ENCODE results near the gene GLRX.
A peak's percentile ranks its signal among the peaks of the same experiment; 100 is the strongest.
"Not testable (repeated sequence)": the region's sequence is repeated elsewhere in the genome, so short reads cannot be mapped to it uniquely, and the experiment has no call there.

The GLRX gene

DNA sequence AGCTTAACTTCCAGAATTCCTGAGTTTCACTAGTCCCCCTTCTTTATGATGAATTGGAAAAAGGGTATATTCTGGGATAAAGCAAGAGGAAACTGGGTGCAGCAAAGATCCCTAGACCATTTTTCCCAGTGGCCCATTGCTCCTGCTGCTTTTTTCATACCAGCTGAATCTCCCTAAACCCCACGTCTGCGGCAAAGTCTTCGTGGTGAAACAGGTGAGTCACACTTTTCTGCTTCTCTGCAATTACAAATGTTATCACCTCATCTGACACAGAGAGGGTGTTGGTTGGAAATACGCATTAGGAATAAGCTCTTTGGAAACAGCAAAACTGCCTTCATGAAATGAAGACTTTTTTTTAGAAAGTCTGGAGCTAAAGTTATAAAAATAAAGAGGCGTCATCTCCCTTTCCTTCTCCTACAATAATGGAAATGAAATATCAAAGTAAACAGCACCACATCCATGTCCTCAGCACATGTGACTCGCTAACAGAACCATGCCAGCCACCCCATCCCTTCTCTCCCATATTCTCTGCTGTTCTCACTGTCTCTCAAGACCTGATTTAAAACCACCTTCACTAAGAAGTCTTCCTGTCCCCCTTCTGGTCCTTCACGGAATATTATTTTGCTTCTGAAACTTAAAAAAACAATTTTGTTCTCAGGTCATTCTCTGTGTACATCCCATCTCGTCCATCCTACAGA, 39.5 kb upstream of the GLRX start:
- Histone ChIP-seq H3K4me1 (ENCODE audit: control insufficient read depth, insufficient read depth, low read length) (peaks cover 84% of the 10 kb centered on the region), H3K9ac (ENCODE audit: low read depth, low read length) (peak overlapping the region; percentile 80), H3K9me3 (replicated peaks; ENCODE audit: low read length) (no peaks in the 10 kb centered on the region), H3K4me3 (ENCODE audit: low read length) (peak overlapping the region; percentile 26), H3K4me2 (ENCODE audit: low read length) (peak overlapping the region; percentile 58), H3K36me3 (ENCODE audit: insufficient read depth, low read length) (no peaks in the 10 kb centered on the region), H3K27me3 (ENCODE audit: control insufficient read depth, insufficient read depth, low read length) (no peaks in the 10 kb centered on the region)

DNA sequence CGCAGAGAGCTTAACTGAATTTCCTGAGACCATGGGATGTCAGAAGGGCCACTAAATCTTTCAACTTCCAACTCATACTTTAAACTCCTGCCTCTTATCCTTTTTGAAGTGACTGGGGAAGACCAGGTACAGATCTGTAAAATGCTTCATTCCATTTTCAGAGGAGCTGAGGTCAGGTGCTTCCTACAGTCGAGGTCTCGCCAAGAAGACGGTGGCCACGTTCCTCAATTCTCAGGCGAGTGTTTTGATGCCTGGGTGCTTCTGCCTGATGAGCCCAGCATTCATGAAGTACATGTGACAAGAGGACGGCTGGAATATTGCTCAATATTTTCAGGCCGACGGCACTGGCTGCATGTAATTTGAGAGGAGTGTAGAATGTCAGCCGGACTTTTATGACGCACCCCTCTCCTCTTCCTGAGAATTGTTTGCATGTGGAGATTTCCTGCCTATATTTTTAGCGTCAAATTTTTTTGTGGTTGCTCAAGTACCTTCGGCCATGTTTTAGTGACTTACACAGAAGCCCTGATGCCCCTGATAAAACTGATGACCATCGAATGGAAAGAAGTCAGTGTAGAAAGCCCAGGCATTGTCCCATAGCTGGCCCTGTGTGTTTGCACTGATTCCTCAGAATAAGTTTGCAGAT, 38.8 kb upstream of the GLRX start:
- Histone ChIP-seq H3K9me3 (replicated peaks; ENCODE audit: low read length) (no peaks in the 10 kb centered on the region), H3K4me2 (ENCODE audit: low read length) (peak overlapping the region; percentile 58), H3K4me3 (ENCODE audit: low read length) (peak overlapping the region; percentile 26), H3K9ac (ENCODE audit: low read depth, low read length) (peak overlapping the region; percentile 83), H3K27me3 (ENCODE audit: control insufficient read depth, insufficient read depth, low read length) (no peaks in the 10 kb centered on the region), H3K4me1 (ENCODE audit: control insufficient read depth, insufficient read depth, low read length) (peaks cover 84% of the 10 kb centered on the region), H3K36me3 (ENCODE audit: insufficient read depth, low read length) (no peaks in the 10 kb centered on the region)

DNA sequence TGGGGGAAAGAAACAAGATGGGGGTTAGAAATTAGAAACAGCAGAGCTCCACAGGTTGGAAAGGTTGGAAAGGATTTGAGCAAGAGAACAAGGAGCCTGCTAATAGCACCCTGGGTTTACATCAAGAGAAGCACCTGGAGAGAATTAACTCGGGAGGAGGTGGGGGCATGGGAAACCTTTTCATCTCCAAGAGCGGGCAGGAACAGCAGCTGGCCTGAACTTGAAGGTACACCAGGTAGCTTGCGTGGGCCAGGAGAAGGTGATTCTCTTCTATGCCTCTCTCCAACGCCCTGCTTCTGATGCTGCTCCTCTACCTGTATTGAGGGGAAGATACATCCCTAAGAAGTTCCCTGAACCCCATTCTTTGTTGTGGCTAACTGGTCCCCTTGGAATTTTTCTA, 37.1 kb upstream of the GLRX start:
- no peaks in the 10 kb centered on the region for H3K9me3 ChIP-seq (replicated peaks; ENCODE audit: low read length)
- H3K9ac ChIP-seq (ENCODE audit: low read depth, low read length), result peak overlapping the region; percentile 88
- H3K4me3 ChIP-seq (ENCODE audit: low read length), result peak overlapping the region; percentile 33

GRCh38 chr5:95858661-95859595, 36.4 kb upstream of the GLRX start:
- peaks cover 65% of the 10 kb centered on the region for H3K4me1 ChIP-seq (ENCODE audit: control insufficient read depth, insufficient read depth, low read length)
- H3K36me3 ChIP-seq (ENCODE audit: insufficient read depth, low read length), result no peaks in the 10 kb centered on the region
- no peaks in the 10 kb centered on the region for H3K27me3 ChIP-seq (ENCODE audit: control insufficient read depth, insufficient read depth, low read length)
- H3K9ac ChIP-seq (ENCODE audit: low read depth, low read length), result peak overlapping the region; percentile 88
- peak overlapping the region; percentile 51 for H3K4me3 ChIP-seq (ENCODE audit: low read length)
- peak overlapping the region; percentile 78 for H3K4me2 ChIP-seq (ENCODE audit: low read length)
- H3K9me3 ChIP-seq (replicated peaks; ENCODE audit: low read length), result no peaks in the 10 kb centered on the region

More for the DNA sequence above, 37.1 kb upstream of the GLRX start:
- H3K4me2 ChIP-seq (ENCODE audit: low read length), result peak overlapping the region; percentile 78
- peaks cover 72% of the 10 kb centered on the region for H3K4me1 ChIP-seq (ENCODE audit: control insufficient read depth, insufficient read depth, low read length)
- no peaks in the 10 kb centered on the region for H3K27me3 ChIP-seq (ENCODE audit: control insufficient read depth, insufficient read depth, low read length)
- no peaks in the 10 kb centered on the region for H3K36me3 ChIP-seq (ENCODE audit: insufficient read depth, low read length)

DNA sequence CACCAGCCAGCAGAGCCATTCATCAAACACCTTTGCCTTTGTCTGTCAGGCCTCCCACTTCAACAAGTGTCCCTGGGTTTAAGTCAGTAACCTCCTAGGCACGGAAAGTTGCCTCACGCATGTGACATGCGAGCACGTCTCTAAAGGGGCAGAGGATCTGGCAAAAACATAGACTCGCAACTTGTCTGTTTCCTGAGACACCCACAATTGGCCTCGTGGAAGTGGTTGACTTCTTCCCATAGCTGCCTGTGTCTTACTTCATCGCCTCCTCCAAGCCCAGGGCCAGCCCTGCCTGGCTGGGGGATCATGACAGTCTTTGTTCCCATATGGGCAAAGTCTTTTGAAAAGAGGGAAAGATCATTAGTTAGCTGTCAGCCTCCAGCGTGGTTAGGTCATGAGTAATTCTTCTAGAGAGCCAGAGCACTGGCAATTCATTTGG, 35.5 kb upstream of the GLRX start:
- H3K4me3 ChIP-seq (ENCODE audit: low read length), result peak overlapping the region; percentile 51
- peaks cover 57% of the 10 kb centered on the region for H3K4me1 ChIP-seq (ENCODE audit: control insufficient read depth, insufficient read depth, low read length)
- H3K4me2 ChIP-seq (ENCODE audit: low read length), result peak overlapping the region; percentile 78
- H3K9me3 ChIP-seq (replicated peaks; ENCODE audit: low read length), result no peaks in the 10 kb centered on the region
- no peaks in the 10 kb centered on the region for H3K36me3 ChIP-seq (ENCODE audit: insufficient read depth, low read length)
- H3K27me3 ChIP-seq (ENCODE audit: control insufficient read depth, insufficient read depth, low read length), result no peaks in the 10 kb centered on the region
- H3K9ac ChIP-seq (ENCODE audit: low read depth, low read length), result peak overlapping the region; percentile 88

DNA sequence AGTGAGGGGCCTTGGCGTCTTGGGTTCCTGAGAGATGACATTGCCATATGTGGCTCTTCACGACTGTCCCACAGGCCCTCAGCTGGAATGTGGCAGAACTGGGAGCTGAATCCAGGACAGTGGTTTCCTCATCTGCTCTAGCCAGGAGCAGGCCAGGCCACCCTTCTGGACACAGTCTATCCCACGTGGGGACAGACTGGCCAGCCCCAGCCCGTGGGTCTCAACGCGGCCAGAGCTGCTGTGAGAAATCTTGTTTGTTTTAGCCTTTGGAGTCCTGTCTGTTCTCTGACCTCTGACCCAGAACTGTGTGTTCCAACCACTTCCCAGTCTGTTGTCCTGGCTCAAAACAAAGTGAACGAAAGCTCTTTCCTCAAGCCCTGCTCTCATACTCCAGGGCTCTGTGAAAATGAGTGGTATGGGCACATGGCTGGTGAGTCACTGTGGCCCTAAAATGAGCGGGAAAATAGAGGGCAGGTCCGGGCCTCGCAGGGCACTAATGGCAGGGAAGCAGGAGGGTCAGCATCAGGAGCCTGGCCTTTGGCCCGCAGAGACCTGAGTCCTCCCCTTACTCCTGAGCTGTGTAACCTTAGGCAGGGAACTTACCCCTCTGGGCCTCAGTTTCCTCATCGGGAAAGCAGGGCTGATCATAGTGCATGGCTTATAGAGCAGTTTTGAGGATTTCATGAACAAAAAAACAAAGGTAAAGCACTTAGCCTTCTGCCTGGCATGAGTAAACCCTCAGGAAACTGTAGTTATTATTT, 34.8 kb upstream of the GLRX start:
- Histone ChIP-seq H3K9me3 (replicated peaks; ENCODE audit: low read length) (no peaks in the 10 kb centered on the region), H3K4me2 (ENCODE audit: low read length) (no peak overlapping the region), H3K4me3 (ENCODE audit: low read length) (no peak overlapping the region), H3K9ac (ENCODE audit: low read depth, low read length) (peak overlapping the region; percentile 88), H3K27me3 (ENCODE audit: control insufficient read depth, insufficient read depth, low read length) (no peaks in the 10 kb centered on the region), H3K36me3 (ENCODE audit: insufficient read depth, low read length) (no peaks in the 10 kb centered on the region), H3K4me1 (ENCODE audit: control insufficient read depth, insufficient read depth, low read length) (peaks cover 51% of the 10 kb centered on the region)

DNA sequence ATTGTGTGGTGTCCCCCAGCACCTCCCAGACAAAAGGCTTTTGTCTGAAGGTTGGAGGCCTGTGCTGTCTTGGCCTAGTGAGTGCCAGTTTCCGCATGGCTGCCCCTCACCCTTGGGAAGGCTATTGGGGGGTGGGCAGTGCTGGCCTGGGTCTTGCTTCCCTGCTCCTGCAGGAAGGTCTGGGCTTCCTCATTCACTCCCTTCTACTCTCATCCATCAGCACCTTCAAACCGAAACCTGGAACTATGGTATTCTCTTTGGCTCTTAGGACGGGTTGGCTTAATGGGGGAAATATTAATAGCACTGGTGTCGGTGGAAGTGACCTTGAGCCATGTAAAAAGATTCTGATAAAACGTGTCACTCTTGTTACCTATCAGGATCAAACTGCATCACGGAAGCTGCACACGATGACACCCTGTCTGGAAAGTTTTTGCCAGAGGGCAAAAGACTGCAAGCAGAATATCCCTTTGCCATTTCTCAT, 34.0 kb upstream of the GLRX start:
- Histone ChIP-seq H3K4me2 (ENCODE audit: low read length) (no peak overlapping the region), H3K9me3 (replicated peaks; ENCODE audit: low read length) (no peaks in the 10 kb centered on the region), H3K36me3 (ENCODE audit: insufficient read depth, low read length) (no peaks in the 10 kb centered on the region), H3K4me1 (ENCODE audit: control insufficient read depth, insufficient read depth, low read length) (peaks cover 42% of the 10 kb centered on the region), H3K4me3 (ENCODE audit: low read length) (no peak overlapping the region), H3K27me3 (ENCODE audit: control insufficient read depth, insufficient read depth, low read length) (no peaks in the 10 kb centered on the region), H3K9ac (ENCODE audit: low read depth, low read length) (peak overlapping the region; percentile 88)

DNA sequence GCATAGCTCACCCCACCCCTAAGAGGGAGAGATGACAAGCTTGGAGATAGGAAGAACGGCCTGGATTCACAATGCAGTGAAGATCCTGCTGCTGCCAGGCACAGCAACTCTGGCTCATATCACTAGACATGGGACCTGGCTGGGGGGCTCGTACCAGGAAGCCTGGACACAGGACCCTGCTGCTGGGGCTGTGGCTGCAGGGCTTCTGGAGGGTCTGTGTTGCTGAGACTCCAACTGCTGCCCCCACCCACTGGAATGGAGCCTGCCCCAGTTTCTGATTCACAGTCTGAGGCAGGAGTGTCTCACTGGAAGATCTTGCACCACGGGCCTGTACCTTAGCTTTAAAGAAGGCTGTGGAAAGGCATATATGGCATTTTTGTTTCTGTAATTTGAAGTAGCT, 31.0 kb upstream of the GLRX start:
- Histone ChIP-seq H3K4me2 (ENCODE audit: low read length) (no peak overlapping the region), H3K9me3 (replicated peaks; ENCODE audit: low read length) (no peaks in the 10 kb centered on the region), H3K4me1 (ENCODE audit: control insufficient read depth, insufficient read depth, low read length) (peaks cover 30% of the 10 kb centered on the region), H3K36me3 (ENCODE audit: insufficient read depth, low read length) (no peaks in the 10 kb centered on the region), H3K4me3 (ENCODE audit: low read length) (no peak overlapping the region), H3K27me3 (ENCODE audit: control insufficient read depth, insufficient read depth, low read length) (no peaks in the 10 kb centered on the region), H3K9ac (ENCODE audit: low read depth, low read length) (no peak overlapping the region)

GRCh38 chr5:95852567-95852966, 30.0 kb upstream of the GLRX start:
- Histone ChIP-seq H3K4me2 (ENCODE audit: low read length) (no peak overlapping the region), H3K4me1 (ENCODE audit: control insufficient read depth, insufficient read depth, low read length) (peaks cover 28% of the 10 kb centered on the region), H3K27me3 (ENCODE audit: control insufficient read depth, insufficient read depth, low read length) (no peaks in the 10 kb centered on the region), H3K9ac (ENCODE audit: low read depth, low read length) (no peak overlapping the region), H3K9me3 (replicated peaks; ENCODE audit: low read length) (no peaks in the 10 kb centered on the region), H3K4me3 (ENCODE audit: low read length) (no peak overlapping the region), H3K36me3 (ENCODE audit: insufficient read depth, low read length) (no peaks in the 10 kb centered on the region)

- not testable (repeated sequence) for H3K9ac ChIP-seq (ENCODE audit: low read depth, low read length)
These were observed 28.6 kb upstream of the GLRX start for GRCh38 chr5:95851141-95851540.

More at GRCh38 chr5:95851141-95851540, 28.6 kb upstream of the GLRX start:
- H3K4me3 ChIP-seq (ENCODE audit: low read length); H3K27me3 ChIP-seq (ENCODE audit: control insufficient read depth, insufficient read depth, low read length); H3K4me2 ChIP-seq (ENCODE audit: low read length); H3K36me3 ChIP-seq (ENCODE audit: insufficient read depth, low read length); H3K9me3 ChIP-seq (replicated peaks; ENCODE audit: low read length): not testable (repeated sequence)
- H3K4me1 ChIP-seq (ENCODE audit: control insufficient read depth, insufficient read depth, low read length), result peaks cover 24% of the 10 kb centered on the region
